ENCODE measurements around the gene NEK4. TPM values are rescaled to one million over a fixed set of nuclear protein-coding genes. Genes with fewer than 3 reads are reported as not detected.

The NEK4 gene
- total RNA-seq, 1 experiment from 2014 or later: 33.8 TPM

DNA sequence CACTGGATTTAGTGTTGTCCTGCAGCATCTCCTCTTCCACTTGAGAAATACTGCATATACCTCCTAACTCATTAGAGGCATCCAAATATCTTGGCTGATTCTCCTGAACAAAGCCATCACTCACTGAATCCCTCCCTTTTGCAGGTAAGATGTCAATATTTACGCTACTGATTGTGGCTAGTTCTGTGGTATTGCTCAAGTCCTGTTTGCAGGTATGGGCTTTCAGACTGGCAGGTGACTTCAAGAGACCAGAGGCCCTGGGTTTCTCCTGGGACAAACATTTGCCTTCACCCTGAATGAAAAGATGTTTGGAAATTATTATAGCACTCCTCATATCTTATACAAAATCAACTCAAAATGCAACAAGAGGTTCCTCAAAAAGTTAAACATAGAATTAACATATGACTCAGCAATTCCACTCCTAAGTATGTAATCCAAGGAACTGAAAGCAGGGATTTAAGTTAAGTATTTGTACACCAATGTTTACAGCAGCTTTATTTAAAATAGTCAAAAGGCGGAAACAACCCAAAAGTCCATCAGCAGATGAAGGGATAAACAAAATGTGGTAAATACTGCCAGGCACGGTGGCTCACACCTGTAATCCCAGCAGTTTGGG lies 18.6 kb downstream of the NEK4 start:
- intact Hi-C loops (cut with micrococcal nuclease; ENCODE audit: unreplicated experiment): no loop called here
- Mint-ChIP-seq H3K27me3 (ENCODE audit: unreplicated experiment) (no peaks in the 10 kb centered on the region), H3K4me1 (ENCODE audit: low read depth, unreplicated experiment) (no peaks in the 10 kb centered on the region), H3K36me3 (ENCODE audit: insufficient read depth, unreplicated experiment) (peaks cover 36% of the 10 kb centered on the region), H3K4me3 (ENCODE audit: low read depth, unreplicated experiment) (no peak overlapping the region), H3K9me3 (ENCODE audit: low read depth, unreplicated experiment) (no peaks in the 10 kb centered on the region), H3K27ac (ENCODE audit: unreplicated experiment) (no peak overlapping the region)
- TF ChIP-seq, protein P1, sequence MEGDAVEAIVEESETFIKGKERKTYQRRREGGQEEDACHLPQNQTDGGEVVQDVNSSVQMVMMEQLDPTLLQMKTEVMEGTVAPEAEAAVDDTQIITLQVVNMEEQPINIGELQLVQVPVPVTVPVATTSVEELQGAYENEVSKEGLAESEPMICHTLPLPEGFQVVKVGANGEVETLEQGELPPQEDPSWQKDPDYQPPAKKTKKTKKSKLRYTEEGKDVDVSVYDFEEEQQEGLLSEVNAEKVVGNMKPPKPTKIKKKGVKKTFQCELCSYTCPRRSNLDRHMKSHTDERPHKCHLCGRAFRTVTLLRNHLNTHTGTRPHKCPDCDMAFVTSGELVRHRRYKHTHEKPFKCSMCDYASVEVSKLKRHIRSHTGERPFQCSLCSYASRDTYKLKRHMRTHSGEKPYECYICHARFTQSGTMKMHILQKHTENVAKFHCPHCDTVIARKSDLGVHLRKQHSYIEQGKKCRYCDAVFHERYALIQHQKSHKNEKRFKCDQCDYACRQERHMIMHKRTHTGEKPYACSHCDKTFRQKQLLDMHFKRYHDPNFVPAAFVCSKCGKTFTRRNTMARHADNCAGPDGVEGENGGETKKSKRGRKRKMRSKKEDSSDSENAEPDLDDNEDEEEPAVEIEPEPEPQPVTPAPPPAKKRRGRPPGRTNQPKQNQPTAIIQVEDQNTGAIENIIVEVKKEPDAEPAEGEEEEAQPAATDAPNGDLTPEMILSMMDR (IDR thresholded peaks at IDR 0.05; ENCODE audit: unreplicated experiment): no peak
- CTCF ChIA-PET: no interaction called here
- DNase-seq: no peak
- no TSS peak for BruUV-seq (replicated peaks)

DNA sequence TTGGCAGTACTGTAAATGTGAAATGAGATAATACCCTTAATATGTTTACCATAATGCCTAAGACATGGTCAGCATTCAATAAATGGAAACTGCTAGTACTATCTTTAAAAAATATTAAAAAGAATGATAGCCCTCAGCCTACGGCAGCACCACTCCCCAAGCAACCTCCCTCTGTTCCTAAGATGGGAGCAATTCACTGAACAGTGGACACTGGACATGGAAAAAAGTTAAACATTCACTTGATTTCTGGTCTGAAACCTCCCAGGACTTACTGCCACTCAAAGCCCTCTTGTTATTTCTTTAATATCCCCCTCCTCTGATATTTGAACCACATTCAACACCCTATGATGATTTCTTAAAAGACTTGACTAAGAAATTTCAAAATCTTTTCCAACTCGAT lies 27.0 kb downstream of the NEK4 start:
- Mint-ChIP-seq H3K36me3 (ENCODE audit: insufficient read depth, unreplicated experiment) (peaks cover 37% of the 10 kb centered on the region), H3K4me1 (ENCODE audit: low read depth, unreplicated experiment) (no peaks in the 10 kb centered on the region), H3K27ac (ENCODE audit: unreplicated experiment) (no peak overlapping the region), H3K9me3 (ENCODE audit: low read depth, unreplicated experiment) (no peaks in the 10 kb centered on the region), H3K27me3 (ENCODE audit: unreplicated experiment) (no peaks in the 10 kb centered on the region), H3K4me3 (ENCODE audit: low read depth, unreplicated experiment) (no peak overlapping the region)
- CTCF ChIA-PET: interaction anchor here (1.0 kb wide), 1 partner anchor 102 kb away, joined by 3 read pairs; no protein-coding TSS in a partner anchor
- DNase-seq: no peak
- BruUV-seq (replicated peaks): no TSS peak
- TF ChIP-seq, protein P1 (IDR thresholded peaks at IDR 0.05; ENCODE audit: unreplicated experiment): no peak
- intact Hi-C loops (cut with micrococcal nuclease; ENCODE audit: unreplicated experiment): loop anchor here (2.0 to 5.0 kb wide), 2 partner anchors 83 to 329 kb away; no protein-coding TSS in a partner anchor

DNA sequence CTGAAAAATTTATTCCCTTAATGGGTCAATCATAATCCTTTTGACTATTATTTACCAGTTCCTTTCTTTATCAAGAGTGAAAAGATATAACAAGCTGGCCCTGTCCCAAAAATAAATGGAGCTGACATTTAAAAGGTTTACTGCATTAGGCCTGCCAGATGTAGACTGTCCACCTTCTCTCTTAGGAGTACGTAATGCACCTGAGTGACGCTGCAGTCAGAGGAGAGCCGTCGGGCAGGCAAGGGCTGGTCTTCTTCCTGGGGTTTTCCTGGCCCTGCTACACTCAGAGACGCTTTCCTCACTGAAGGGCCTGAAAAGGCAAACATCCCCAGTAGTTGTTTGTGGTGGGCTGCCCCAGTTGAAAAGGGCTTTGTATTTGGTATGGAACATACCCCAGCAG lies 27.6 kb downstream of the NEK4 start:
- DNase-seq: no peak
- H3K36me3 Mint-ChIP-seq (ENCODE audit: insufficient read depth, unreplicated experiment): peaks cover 37% of the 10 kb centered on the region
- H3K4me1 Mint-ChIP-seq (ENCODE audit: low read depth, unreplicated experiment): no peaks in the 10 kb centered on the region
- H3K9me3 Mint-ChIP-seq (ENCODE audit: low read depth, unreplicated experiment): no peaks in the 10 kb centered on the region
- intact Hi-C loops (cut with micrococcal nuclease; ENCODE audit: unreplicated experiment): loop anchor here (2.0 to 5.0 kb wide), 2 partner anchors 84 to 329 kb away; no protein-coding TSS in a partner anchor
- TF ChIP-seq, protein P1 (IDR thresholded peaks at IDR 0.05; ENCODE audit: unreplicated experiment): no peak
- CTCF ChIA-PET: interaction anchor here (1.0 kb wide), 1 partner anchor 102 kb away, joined by 3 read pairs; no protein-coding TSS in a partner anchor
- no TSS peak for BruUV-seq (replicated peaks)
- no peaks in the 10 kb centered on the region for H3K27me3 Mint-ChIP-seq (ENCODE audit: unreplicated experiment)
- no peak overlapping the region for H3K27ac Mint-ChIP-seq (ENCODE audit: unreplicated experiment)
- H3K4me3 Mint-ChIP-seq (ENCODE audit: low read depth, unreplicated experiment): no peak overlapping the region

DNA sequence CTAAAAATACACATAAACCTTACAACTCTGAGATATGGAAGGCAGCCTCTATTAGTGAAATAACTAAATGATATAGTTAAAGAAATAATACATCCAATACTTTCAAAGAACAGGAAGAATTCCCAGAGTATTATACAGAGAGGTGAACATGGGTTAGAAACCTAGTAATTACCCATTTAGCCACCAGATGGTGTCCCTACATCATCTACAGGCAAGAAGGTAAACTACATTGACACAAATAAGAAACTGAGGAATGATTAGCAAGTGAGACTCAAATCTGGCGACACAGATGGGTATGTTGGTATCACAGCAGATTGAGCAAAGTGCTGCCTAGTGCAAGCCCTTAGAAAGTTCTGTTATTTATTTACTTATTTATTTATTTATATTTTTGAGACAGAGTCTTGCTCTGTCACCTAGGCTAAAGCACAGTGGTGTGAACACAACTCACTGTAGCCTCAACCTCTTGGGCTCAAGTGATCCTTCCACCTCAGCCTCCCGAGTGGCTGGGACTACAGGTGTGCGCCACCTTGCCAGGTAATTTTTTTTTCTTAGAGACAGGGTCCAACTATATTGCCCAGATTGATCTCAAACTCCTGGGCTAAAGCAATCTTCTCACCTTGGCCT lies 28.2 kb downstream of the NEK4 start:
- CTCF ChIA-PET: interaction anchor here (1.0 kb wide), 1 partner anchor 103 kb away, joined by 3 read pairs; no protein-coding TSS in a partner anchor
- Mint-ChIP-seq H3K4me1 (ENCODE audit: low read depth, unreplicated experiment) (no peaks in the 10 kb centered on the region), H3K36me3 (ENCODE audit: insufficient read depth, unreplicated experiment) (peaks cover 37% of the 10 kb centered on the region), H3K27me3 (ENCODE audit: unreplicated experiment) (no peaks in the 10 kb centered on the region), H3K27ac (ENCODE audit: unreplicated experiment) (no peak overlapping the region), H3K9me3 (ENCODE audit: low read depth, unreplicated experiment) (no peaks in the 10 kb centered on the region), H3K4me3 (ENCODE audit: low read depth, unreplicated experiment) (no peak overlapping the region)
- no TSS peak for BruUV-seq (replicated peaks)
- TF ChIP-seq, protein P1 (IDR thresholded peaks at IDR 0.05; ENCODE audit: unreplicated experiment): peak; percentile 59
- intact Hi-C loops (cut with micrococcal nuclease; ENCODE audit: unreplicated experiment): loop anchor here (2.0 to 5.0 kb wide), 2 partner anchors 84 to 330 kb away; no protein-coding TSS in a partner anchor
- DNase-seq: peak; percentile 18

Measured in Calu3 (cell line).